ENCODE measurements around the gene FZD2. TPM values are rescaled to one million over a fixed set of nuclear protein-coding genes. Genes with fewer than 3 reads are reported as not detected.
A peak's percentile ranks its signal among the peaks of the same experiment; 100 is the strongest.

FZD2 gene
- total RNA-seq, 4 donors from 2014 or later = 0.42 to 2.1 (median 0.65) TPM; not detected in 1

DNA sequence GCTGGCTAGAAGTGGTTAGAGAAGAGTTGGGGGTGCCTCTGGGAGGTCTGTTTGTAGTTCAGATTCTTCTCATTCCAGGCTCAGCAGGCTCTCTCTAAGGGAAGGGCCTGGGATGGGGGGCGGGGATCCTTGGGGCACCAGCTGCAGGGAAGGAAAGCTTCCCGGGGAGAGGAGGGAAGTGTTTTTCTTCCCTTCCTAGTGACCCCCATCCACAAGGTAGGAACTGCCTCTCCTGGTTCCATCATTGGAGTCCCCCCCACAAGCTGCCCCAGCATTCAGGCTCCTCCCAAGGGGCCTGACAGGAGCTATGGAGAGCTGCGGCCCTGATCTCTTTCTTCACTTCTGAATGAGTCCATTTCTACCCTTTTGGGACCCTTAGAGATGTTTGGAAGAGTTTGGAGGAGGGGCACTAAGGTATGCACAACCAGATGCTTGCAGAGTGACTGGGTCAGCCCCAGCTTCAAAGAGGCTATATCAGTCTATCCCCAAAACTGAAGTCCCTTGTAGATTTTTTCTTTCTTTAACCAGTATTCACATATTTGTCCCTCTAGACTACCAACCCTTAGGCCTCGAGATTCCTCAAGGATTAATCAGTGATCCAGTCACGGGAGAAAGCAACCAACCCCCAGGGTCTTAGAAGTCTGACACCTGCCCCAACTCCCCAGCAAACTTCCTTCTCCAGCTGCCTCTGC is 13.9 kb upstream of the FZD2 start:
- Histone ChIP-seq H3K4me1 (no peaks in the 10 kb centered on the region), H3K4me3 (no peak overlapping the region)
- no peak for DNase-seq (ENCODE audit: low spot score in 2 of 2)

DNA sequence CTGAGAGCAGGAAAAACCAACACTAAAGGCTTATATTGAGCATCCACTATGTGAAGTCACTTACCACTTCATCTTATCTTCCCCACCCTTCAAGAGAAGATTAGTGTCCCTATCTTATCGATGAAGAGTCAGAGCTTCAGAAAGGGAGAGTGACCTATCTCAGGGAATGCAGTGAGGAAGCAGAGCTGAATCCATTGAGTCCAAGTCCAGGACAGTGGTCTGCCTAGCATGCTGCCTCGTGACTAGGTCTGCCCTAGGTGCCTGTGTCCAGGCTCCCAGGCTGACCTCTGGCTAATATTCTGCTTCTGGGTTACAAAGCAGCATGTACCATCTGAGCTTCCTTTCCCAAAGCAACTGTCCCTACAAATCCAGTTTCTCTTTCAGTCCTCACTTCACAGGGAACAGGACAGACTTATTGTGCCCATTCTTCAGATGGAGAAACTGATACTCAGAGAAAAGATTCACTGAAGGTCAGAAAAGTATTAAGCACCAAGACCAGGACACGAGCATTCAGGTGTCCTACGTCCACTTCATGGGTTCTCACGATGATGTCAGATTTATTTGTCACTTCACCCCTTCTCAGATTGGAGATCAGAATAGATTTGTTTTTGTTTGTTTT is 13.3 kb upstream of the FZD2 start:
- DNase-seq (ENCODE audit: low spot score in 2 of 2) = no peak
- Histone ChIP-seq H3K36me3 (no peaks in the 10 kb centered on the region), H3K9me3 (no peaks in the 10 kb centered on the region), H3K27ac (no peak overlapping the region), H3K4me3 (no peak overlapping the region), H3K4me1 (peaks cover 3% of the 10 kb centered on the region), H3K27me3 (peaks cover 50% of the 10 kb centered on the region)
- TF ChIP-seq POLR2A (IDR thresholded peaks at IDR 0.05) (no peak), POLR2AphosphoS5 (IDR thresholded peaks at IDR 0.05) (no peak), EP300 (IDR thresholded peaks at IDR 0.05) (no peak)
- TF ChIP-seq, protein P1, sequence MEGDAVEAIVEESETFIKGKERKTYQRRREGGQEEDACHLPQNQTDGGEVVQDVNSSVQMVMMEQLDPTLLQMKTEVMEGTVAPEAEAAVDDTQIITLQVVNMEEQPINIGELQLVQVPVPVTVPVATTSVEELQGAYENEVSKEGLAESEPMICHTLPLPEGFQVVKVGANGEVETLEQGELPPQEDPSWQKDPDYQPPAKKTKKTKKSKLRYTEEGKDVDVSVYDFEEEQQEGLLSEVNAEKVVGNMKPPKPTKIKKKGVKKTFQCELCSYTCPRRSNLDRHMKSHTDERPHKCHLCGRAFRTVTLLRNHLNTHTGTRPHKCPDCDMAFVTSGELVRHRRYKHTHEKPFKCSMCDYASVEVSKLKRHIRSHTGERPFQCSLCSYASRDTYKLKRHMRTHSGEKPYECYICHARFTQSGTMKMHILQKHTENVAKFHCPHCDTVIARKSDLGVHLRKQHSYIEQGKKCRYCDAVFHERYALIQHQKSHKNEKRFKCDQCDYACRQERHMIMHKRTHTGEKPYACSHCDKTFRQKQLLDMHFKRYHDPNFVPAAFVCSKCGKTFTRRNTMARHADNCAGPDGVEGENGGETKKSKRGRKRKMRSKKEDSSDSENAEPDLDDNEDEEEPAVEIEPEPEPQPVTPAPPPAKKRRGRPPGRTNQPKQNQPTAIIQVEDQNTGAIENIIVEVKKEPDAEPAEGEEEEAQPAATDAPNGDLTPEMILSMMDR (IDR thresholded peaks at IDR 0.05) = no peak
- WGBS = 73% methylated on average over 5 of the region's 5 CpGs

More for the DNA sequence above, 13.9 kb upstream of the FZD2 start:
- H3K9me3 ChIP-seq = no peaks in the 10 kb centered on the region
- H3K36me3 ChIP-seq = no peaks in the 10 kb centered on the region
- H3K27ac ChIP-seq = no peak overlapping the region
- WGBS = 36% methylated on average over 3 of the region's 5 CpGs
- peaks cover 56% of the 10 kb centered on the region for H3K27me3 ChIP-seq
- no peak for TF ChIP-seq POLR2A (IDR thresholded peaks at IDR 0.05)
- TF ChIP-seq, protein P1 (IDR thresholded peaks at IDR 0.05) = no peak
- TF ChIP-seq POLR2AphosphoS5 (IDR thresholded peaks at IDR 0.05) = no peak
- no peak for TF ChIP-seq EP300 (IDR thresholded peaks at IDR 0.05)

DNA sequence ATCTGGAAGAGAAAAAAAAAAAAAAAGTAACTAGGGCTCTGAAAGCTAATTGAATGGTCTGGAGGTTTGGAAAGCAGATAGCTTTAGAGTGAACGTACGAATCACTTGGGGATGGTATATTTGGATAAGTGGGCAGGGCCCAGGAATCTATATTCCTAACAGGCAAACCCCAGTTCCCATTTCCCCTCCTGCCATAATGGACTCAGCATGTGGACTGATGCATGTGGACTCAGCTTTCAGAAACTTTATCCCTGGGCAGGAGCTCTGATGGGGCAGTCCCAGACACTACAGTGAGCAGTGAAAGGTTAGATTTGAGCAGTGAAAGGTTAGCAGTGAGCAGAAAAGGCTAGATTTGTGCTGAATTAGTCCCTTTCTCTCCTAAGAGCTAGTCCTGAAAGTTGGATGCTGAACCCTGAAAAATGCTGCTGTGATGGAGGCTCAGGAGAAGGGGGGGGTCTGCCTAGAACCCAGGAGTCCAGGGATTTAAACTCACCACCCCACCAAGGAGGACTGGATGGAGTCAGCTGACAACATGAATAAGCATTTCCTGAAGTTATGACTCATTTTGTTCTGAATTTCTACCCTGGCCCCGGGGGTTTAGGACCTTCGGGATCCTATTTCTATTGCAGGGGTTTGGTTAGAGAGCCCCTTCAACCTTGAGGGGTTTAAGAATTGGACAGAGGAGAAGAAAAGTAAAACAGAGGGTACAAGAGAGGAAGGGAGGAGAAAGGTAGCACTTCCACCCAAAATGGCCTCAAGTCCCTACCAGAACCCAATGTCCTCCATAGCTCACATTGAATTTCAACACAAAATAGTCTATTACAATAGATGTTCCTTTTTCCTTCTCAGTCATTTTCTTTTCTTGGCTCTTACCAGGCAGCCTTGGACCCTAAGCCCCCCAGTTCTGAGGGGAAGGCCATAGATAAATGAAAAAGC is 10.3 kb upstream of the FZD2 start:
- Histone ChIP-seq H3K4me1 (peaks cover 3% of the 10 kb centered on the region), H3K9me3 (no peaks in the 10 kb centered on the region), H3K4me3 (no peak overlapping the region), H3K36me3 (no peaks in the 10 kb centered on the region), H3K27ac (peak overlapping the region; percentile 41), H3K27me3 (peaks cover 36% of the 10 kb centered on the region)
- WGBS = 47% methylated on average over 4 of the region's 4 CpGs
- no peak for DNase-seq (ENCODE audit: low spot score in 2 of 2)
- no peak for TF ChIP-seq EP300 (IDR thresholded peaks at IDR 0.05)
- TF ChIP-seq POLR2A (IDR thresholded peaks at IDR 0.05) = no peak
- TF ChIP-seq, protein P1 (IDR thresholded peaks at IDR 0.05) = no peak
- TF ChIP-seq POLR2AphosphoS5 (IDR thresholded peaks at IDR 0.05) = no peak

DNA sequence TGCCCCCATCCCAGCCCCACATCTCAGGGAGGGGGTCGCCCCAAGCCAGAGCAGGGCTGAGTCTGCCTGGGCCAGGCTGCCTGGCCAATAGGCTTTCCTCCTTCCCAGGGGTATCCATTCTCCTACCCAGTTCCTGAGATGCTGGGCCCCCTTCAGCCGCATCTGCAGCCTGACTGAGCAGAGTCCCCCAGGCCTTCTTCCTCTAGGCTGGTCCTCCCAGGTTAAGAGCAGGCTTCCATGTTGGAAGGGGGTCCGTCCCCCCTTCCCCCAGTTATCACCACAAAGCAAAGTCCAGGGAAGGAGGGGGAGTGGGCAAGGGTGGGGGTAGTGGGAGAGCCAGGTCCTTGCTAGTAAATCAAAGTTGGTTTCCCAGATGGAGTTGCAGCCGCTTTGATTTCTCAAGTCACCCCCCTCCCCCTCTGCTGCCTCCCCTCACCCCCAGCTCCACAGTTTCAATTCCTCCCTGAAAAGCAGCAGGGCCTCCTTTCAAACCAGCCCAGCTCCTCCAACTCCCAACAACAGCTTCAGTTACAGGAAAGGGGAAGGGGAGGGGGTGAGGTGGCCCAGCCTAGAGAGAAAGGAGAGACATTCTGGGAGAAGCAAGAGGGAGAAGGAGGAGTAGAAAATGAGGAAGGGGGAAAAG is 9.5 kb upstream of the FZD2 start:
- DNase-seq (ENCODE audit: low spot score in 2 of 2) = no peak
- Histone ChIP-seq H3K36me3 (no peaks in the 10 kb centered on the region), H3K27me3 (peaks cover 31% of the 10 kb centered on the region), H3K4me3 (no peak overlapping the region), H3K9me3 (no peaks in the 10 kb centered on the region), H3K4me1 (peaks cover 3% of the 10 kb centered on the region), H3K27ac (peak overlapping the region; percentile 41)
- TF ChIP-seq POLR2A (IDR thresholded peaks at IDR 0.05) (no peak), EP300 (IDR thresholded peaks at IDR 0.05) (no peak), POLR2AphosphoS5 (IDR thresholded peaks at IDR 0.05) (no peak)
- TF ChIP-seq, protein P1 (IDR thresholded peaks at IDR 0.05) = no peak
- 78% methylated on average over 4 of the region's 4 CpGs for WGBS
